ENCODE data around the gene RNF114. TPM values are rescaled to one million over a fixed set of nuclear protein-coding genes. Genes with fewer than 3 reads are reported as not detected.

The RNF114 gene
- total RNA-seq, 1 donor: 78.5 TPM

GRCh38 chr20:49928411-49929141 lies 7.6 kb upstream of the RNF114 start:
- Histone ChIP-seq H2AFZ (ENCODE audit: low read length) (peak overlapping the region; percentile 89), H3K27me3 (ENCODE audit: insufficient read depth, low read length) (no peaks in the 10 kb centered on the region), H3K79me2 (ENCODE audit: insufficient read depth, low read length) (no peaks in the 10 kb centered on the region), H3K9me3 (ENCODE audit: low read depth, low read length) (no peaks in the 10 kb centered on the region), H3K4me1 (ENCODE audit: insufficient read depth, low read length) (no peaks in the 10 kb centered on the region), H3K36me3 (ENCODE audit: insufficient read depth, low read length) (no peaks in the 10 kb centered on the region), H3K4me3 (ENCODE audit: insufficient read depth, low read length) (no peak overlapping the region), H3K4me2 (ENCODE audit: insufficient read depth, low read length) (peak overlapping the region; percentile 57), H3K27ac (ENCODE audit: low read depth, low read length) (peak overlapping the region; percentile 19), H4K20me1 (ENCODE audit: insufficient read depth, low read length) (no peaks in the 10 kb centered on the region)
- TF ChIP-seq, protein P1, sequence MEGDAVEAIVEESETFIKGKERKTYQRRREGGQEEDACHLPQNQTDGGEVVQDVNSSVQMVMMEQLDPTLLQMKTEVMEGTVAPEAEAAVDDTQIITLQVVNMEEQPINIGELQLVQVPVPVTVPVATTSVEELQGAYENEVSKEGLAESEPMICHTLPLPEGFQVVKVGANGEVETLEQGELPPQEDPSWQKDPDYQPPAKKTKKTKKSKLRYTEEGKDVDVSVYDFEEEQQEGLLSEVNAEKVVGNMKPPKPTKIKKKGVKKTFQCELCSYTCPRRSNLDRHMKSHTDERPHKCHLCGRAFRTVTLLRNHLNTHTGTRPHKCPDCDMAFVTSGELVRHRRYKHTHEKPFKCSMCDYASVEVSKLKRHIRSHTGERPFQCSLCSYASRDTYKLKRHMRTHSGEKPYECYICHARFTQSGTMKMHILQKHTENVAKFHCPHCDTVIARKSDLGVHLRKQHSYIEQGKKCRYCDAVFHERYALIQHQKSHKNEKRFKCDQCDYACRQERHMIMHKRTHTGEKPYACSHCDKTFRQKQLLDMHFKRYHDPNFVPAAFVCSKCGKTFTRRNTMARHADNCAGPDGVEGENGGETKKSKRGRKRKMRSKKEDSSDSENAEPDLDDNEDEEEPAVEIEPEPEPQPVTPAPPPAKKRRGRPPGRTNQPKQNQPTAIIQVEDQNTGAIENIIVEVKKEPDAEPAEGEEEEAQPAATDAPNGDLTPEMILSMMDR (IDR thresholded peaks at IDR 0.05; ENCODE audit: extremely low read depth, low read depth, low read length): peak; percentile 99
- peak; percentile 96 for DNase-seq (ENCODE audit: insufficient read length, low spot score, missing footprints)

- DNase-seq (ENCODE audit: insufficient read length, low spot score, missing footprints): no peak
- Histone ChIP-seq H3K4me2 (ENCODE audit: insufficient read depth, low read length) (peak overlapping the region; percentile 57), H3K4me3 (ENCODE audit: insufficient read depth, low read length) (no peak overlapping the region), H2AFZ (ENCODE audit: low read length) (peak overlapping the region; percentile 0), H3K27ac (ENCODE audit: low read depth, low read length) (no peak overlapping the region), H3K36me3 (ENCODE audit: insufficient read depth, low read length) (no peaks in the 10 kb centered on the region), H3K9me3 (ENCODE audit: low read depth, low read length) (no peaks in the 10 kb centered on the region), H3K4me1 (ENCODE audit: insufficient read depth, low read length) (no peaks in the 10 kb centered on the region), H4K20me1 (ENCODE audit: insufficient read depth, low read length) (no peaks in the 10 kb centered on the region), H3K27me3 (ENCODE audit: insufficient read depth, low read length) (no peaks in the 10 kb centered on the region), H3K79me2 (ENCODE audit: insufficient read depth, low read length) (no peaks in the 10 kb centered on the region)
- TF ChIP-seq, protein P1 (IDR thresholded peaks at IDR 0.05; ENCODE audit: extremely low read depth, low read depth, low read length): no peak
These were observed 7.1 kb upstream of the RNF114 start for GRCh38 chr20:49929142-49929494.

DNA sequence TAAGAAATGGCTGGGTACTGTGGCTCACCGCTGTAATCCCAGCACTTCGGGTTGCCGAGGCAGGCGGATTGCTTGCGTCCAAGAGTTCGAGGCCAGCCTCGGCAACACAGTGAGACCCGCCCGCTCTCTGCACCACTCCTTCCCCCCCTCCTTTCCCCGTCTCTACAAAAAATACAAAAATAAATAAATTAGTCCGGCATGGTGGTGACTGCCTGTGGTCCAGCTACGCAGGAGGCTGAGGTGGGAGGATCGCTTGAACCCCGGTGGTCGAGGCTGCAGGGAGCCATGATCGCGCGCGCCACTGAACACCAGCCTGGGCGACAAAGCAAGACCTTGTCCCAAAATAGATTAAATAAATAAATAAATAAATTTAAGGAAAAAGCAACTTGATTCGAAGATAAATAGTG lies 448 bp upstream of the RNF114 start:
- Histone ChIP-seq H3K4me1 (ENCODE audit: insufficient read depth, low read length) (peaks cover 24% of the 10 kb centered on the region), H3K27me3 (ENCODE audit: insufficient read depth, low read length) (no peaks in the 10 kb centered on the region), H3K27ac (ENCODE audit: low read depth, low read length) (peak overlapping the region; percentile 40), H2AFZ (ENCODE audit: low read length) (peak overlapping the region; percentile 88), H3K4me2 (ENCODE audit: insufficient read depth, low read length) (peak overlapping the region; percentile 84), H3K79me2 (ENCODE audit: insufficient read depth, low read length) (peaks cover 45% of the 10 kb centered on the region), H4K20me1 (ENCODE audit: insufficient read depth, low read length) (peaks cover 30% of the 10 kb centered on the region), H3K9me3 (ENCODE audit: low read depth, low read length) (no peaks in the 10 kb centered on the region), H3K36me3 (ENCODE audit: insufficient read depth, low read length) (peaks cover 8% of the 10 kb centered on the region), H3K4me3 (ENCODE audit: insufficient read depth, low read length) (peak overlapping the region; percentile 80)
- TF ChIP-seq, protein P1 (IDR thresholded peaks at IDR 0.05; ENCODE audit: extremely low read depth, low read depth, low read length): no peak
- DNase-seq (ENCODE audit: insufficient read length, low spot score, missing footprints): no peak

DNA sequence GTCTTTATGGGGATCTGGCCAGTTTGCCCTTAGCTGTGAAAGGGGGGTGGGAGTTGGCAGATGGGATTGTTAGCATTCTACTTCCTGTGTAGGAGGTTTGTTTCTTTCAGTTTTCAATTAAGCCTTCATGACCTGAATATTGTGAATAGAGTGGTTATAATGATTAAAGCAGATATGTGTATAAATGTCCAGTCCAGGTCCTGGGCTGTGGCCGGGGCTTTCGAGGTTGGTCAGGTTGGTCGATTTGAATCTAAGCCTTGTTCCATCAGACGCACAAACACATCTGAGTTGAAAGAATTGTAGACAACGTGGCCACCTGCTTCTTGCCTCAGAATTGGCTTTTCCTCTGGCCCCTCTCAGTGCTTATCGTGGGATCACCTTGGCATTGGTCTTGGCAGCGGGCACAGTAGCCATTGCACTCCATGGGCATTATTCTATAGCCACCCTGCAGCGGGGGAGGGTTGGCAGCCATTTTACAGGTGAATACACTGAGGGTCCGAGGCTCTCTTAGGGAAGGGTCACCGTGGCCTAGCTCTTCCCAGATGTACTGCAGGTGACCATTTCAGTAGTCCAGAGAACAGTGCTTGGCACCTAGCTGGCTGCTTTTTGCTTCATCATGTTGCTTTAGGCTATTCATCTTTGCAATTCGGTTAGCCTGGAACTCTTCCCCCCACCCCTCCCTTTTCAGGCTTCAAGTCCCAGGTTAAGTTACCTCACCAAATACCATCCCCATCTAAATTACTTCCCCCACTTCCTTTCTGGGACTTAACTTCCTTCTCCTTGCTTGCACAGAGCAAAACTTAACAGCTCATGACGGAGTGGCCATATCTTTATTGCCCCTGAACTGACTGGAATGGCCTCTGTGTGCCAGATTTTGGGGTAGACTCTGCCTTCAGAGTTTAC lies 1.1 kb downstream of the RNF114 start:
- H4K20me1 ChIP-seq (ENCODE audit: insufficient read depth, low read length): peaks cover 43% of the 10 kb centered on the region
- H3K4me2 ChIP-seq (ENCODE audit: insufficient read depth, low read length): peak overlapping the region; percentile 99
- peak overlapping the region; percentile 65 for H2AFZ ChIP-seq (ENCODE audit: low read length)
- peaks cover 22% of the 10 kb centered on the region for H3K36me3 ChIP-seq (ENCODE audit: insufficient read depth, low read length)
- TF ChIP-seq, protein P1 (IDR thresholded peaks at IDR 0.05; ENCODE audit: extremely low read depth, low read depth, low read length): no peak
- DNase-seq (ENCODE audit: insufficient read length, low spot score, missing footprints): no peak
- peaks cover 61% of the 10 kb centered on the region for H3K79me2 ChIP-seq (ENCODE audit: insufficient read depth, low read length)
- peaks cover 24% of the 10 kb centered on the region for H3K4me1 ChIP-seq (ENCODE audit: insufficient read depth, low read length)
- H3K27ac ChIP-seq (ENCODE audit: low read depth, low read length): peak overlapping the region; percentile 87
- H3K4me3 ChIP-seq (ENCODE audit: insufficient read depth, low read length): peak overlapping the region; percentile 80
- no peaks in the 10 kb centered on the region for H3K27me3 ChIP-seq (ENCODE audit: insufficient read depth, low read length)
- H3K9me3 ChIP-seq (ENCODE audit: low read depth, low read length): no peaks in the 10 kb centered on the region

Measured in osteoblast (primary cell).